Breast epithelium (tissue), 4 donors: ENCODE data around the gene FAM32A. TPM values are rescaled to one million over a fixed set of nuclear protein-coding genes. Genes with fewer than 3 reads are reported as not detected.

Source experiments
- DNase-seq, 2 donors: peaks; one replicate each; pipeline ENCODE4 v3.0.0-alpha.2; 2019; ENCODE audit warnings: low spot score in 2 of 2
- H3K27ac ChIP-seq, 2 donors: fragments of 200-600 bp; sonication (generic) in 1 of 2; one replicate each; pipeline ENCODE4 v1.5.1; 2016 to 2019; ENCODE audit warnings: mild to moderate bottlenecking in 1 of 2
- H3K27me3 ChIP-seq, 2 donors: fragments of 200-600 bp; sonication (generic) in 1 of 2; one replicate each; pipeline versions ENCODE4 v1.5.1 to v1.6.0; 2017 to 2019; ENCODE audit warnings: control low read depth in 1 of 2, mild to moderate bottlenecking in 1 of 2
- H3K36me3 ChIP-seq: fragments of 200-600 bp; one replicate; pipeline ENCODE4 v1.5.1; 2019
- H3K4me1 ChIP-seq, 2 donors: fragments of 200-600 bp; sonication (generic); one replicate each; pipeline ENCODE4 v1.5.1; 2016 to 2019; ENCODE audit warnings: control low read depth in 1 of 2
- H3K4me3 ChIP-seq, 3 donors: fragments of 200-600 bp; sonication (generic); 1 replicate in 2 of 3; 2 replicates in 1 of 3; pipeline ENCODE4 v1.5.1; 2016 to 2019; ENCODE audit warnings: mild to moderate bottlenecking in 3 of 3, moderate library complexity in 2 of 3
- H3K9me3 ChIP-seq, 2 donors: fragments of 200-600 bp; sonication (generic) in 1 of 2; one replicate each; pipeline ENCODE4 v1.5.1; 2016 to 2019; ENCODE audit warnings: control low read depth in 1 of 2
- CTCF ChIP-seq, 3 donors: fragments of 450-650 bp; IDR thresholded peaks; one replicate each; pipeline ENCODE4 v1.5.1; 2016 to 2017; ENCODE audit warnings: antibody characterized with exemption in 3 of 3, mild to moderate bottlenecking in 3 of 3, moderate library complexity in 3 of 3
- POLR2A ChIP-seq: fragments of 450-650 bp; IDR thresholded peaks from one replicate; pipeline ENCODE4 v1.6.1; 2016; ENCODE audit warnings: antibody characterized with exemption, mild to moderate bottlenecking, moderate library complexity
- POLR2AphosphoS5 ChIP-seq, 3 donors: sonication (generic); formaldehyde crosslinking; IDR thresholded peaks; one replicate each; pipeline ENCODE4 v1.6.1; 2017; ENCODE audit warnings: antibody characterized with exemption in 3 of 3
- intact Hi-C: fragments of 100-400 bp; cut with DNase I; formaldehyde crosslinking; loops from one replicate; pipeline ENCODE4 v1.15.1; 2023; ENCODE audit warnings: low total_unique reads
- total RNA-seq, 3 donors: library from RNA; depleted of rRNA; stranded (reverse); fragments of >200 nt; gene quantifications; one replicate each; pipeline ENCODE4 v1.1.0, GENCODE V29; 2016

FAM32A gene
- total RNA-seq, result 100 to 1,000 TPM in 1 of 3 donors, 10 to 100 TPM in 2; 80.0 to 112 (median 86.3) TPM

GRCh38 chr19:16185123-16185767 lies at the start of gene FAM32A:
TSS of gene FAM32A (plus strand) at chr19:16185410. CDS start at chr19:16185443, 33 bp downstream.
- no peaks in the 10 kb centered on the region for H3K9me3 ChIP-seq
- H3K27ac ChIP-seq, result peak within 1 kb of the TSS; percentile 70 to 84
- TF ChIP-seq POLR2AphosphoS5 (IDR thresholded peaks at IDR 0.05) (peak; percentile 92 to 94 (median 92)), POLR2A (peak; percentile 55), CTCF (IDR thresholded peaks at IDR 0.05) (peak in 2 of 3 donors; percentile 26 to 28)
- intact Hi-C loops, result no loop called here
- peak within 1 kb of the TSS; percentile 73 to 94 (median 90) for H3K4me3 ChIP-seq
- H3K36me3 ChIP-seq, result no peaks in the 10 kb centered on the region
- H3K27me3 ChIP-seq, result no peaks in the 10 kb centered on the region
- H3K4me1 ChIP-seq, result peaks cover 0 to 5% of the 10 kb centered on the region in 2 donors
- DNase-seq, result peak; percentile 99 to 100

- H3K9me3 ChIP-seq, result no peaks in the 10 kb centered on the region
- H3K27ac ChIP-seq, result no peak overlapping the region
- no peak for DNase-seq
- no peak overlapping the region for H3K4me3 ChIP-seq
- H3K36me3 ChIP-seq, result peaks cover 7% of the 10 kb centered on the region
- H3K27me3 ChIP-seq, result no peaks in the 10 kb centered on the region
- no peak for TF ChIP-seq CTCF (IDR thresholded peaks at IDR 0.05)
- TF ChIP-seq POLR2AphosphoS5 (IDR thresholded peaks at IDR 0.05), result no peak
- TF ChIP-seq POLR2A, result no peak
- intact Hi-C loops, result no loop called here
- H3K4me1 ChIP-seq, result no peaks in the 10 kb centered on the region
Observed at GRCh38 chr19:16135430-16136127, 49.6 kb upstream of the FAM32A start.

- Histone ChIP-seq H3K27me3 (no peaks in the 10 kb centered on the region), H3K27ac (no peak overlapping the region), H3K36me3 (peaks cover 7% of the 10 kb centered on the region), H3K4me3 (no peak overlapping the region), H3K4me1 (no peaks in the 10 kb centered on the region), H3K9me3 (no peaks in the 10 kb centered on the region)
- no peak for TF ChIP-seq POLR2A
- TF ChIP-seq POLR2AphosphoS5 (IDR thresholded peaks at IDR 0.05), result no peak
- TF ChIP-seq CTCF (IDR thresholded peaks at IDR 0.05), result no peak
- intact Hi-C loops, result no loop called here
- no peak for DNase-seq
Observed at GRCh38 chr19:16136185-16136999, 48.8 kb upstream of the FAM32A start.

GRCh38 chr19:16139752-16140151 lies 45.5 kb upstream of the FAM32A start:
- intact Hi-C loops, result no loop called here
- Histone ChIP-seq H3K4me3 (no peak overlapping the region), H3K27ac (no peak overlapping the region), H3K9me3 (no peaks in the 10 kb centered on the region), H3K36me3 (no peaks in the 10 kb centered on the region), H3K27me3 (no peaks in the 10 kb centered on the region), H3K4me1 (no peaks in the 10 kb centered on the region)
- TF ChIP-seq POLR2A, result no peak
- TF ChIP-seq POLR2AphosphoS5 (IDR thresholded peaks at IDR 0.05), result no peak
- TF ChIP-seq CTCF (IDR thresholded peaks at IDR 0.05), result no peak
- no peak for DNase-seq
